ENCODE measurements around the gene METTL13.
A peak's percentile ranks its signal among the peaks of the same experiment; 100 is the strongest.
"Not testable (repeated sequence)": the region's sequence is repeated elsewhere in the genome, so short reads cannot be mapped to it uniquely, and the experiment has no call there.

METTL13 gene

DNA sequence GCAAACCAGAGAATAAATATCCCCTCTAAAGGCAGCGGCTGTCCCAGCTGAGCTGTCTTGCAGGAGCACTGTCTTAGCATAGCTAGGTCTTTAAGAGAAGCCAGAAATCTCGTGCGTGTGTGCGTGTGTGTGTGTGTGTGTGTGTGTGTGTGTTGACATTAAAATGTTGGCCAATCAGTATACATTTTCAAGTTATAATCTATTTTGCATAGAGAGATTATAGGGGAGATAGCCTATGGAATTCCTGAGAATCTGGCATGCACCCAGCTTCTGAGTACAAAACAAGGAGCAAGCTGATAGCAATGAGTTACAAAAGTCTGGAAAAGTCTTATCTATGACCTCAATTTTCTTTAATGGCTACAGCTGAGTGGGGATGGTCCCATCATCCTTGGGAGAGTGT is 17.7 kb downstream of the METTL13 start:
- DNase-seq, result no peak
- in situ Hi-C loops (cut with HindIII; ENCODE audit: low pct_ligation_motif_present, low pct_unique_long_range_greater_than_20kb, low sequenced_read_pairs), result no loop called here

DNA sequence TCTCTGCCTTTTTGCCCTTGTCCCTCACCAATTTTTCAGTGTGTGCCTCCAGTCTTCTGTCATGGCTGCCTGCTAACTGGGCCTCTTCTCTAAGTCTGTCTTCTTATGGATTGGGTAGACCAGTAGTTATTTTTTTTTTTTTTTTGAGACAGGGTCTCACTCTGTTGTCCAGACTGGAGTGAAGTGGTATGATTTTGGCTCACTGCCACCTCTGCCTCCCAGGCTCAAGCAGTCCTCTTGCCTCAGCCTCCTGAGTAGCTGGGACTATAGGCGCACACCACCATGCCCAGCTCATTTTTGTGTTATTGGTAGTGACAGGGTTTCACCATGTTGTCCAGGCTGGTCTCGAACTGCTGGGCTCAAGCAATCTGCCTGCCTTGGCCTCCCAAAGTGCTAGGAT is 18.2 kb downstream of the METTL13 start:
- in situ Hi-C loops (cut with HindIII; ENCODE audit: low pct_ligation_motif_present, low pct_unique_long_range_greater_than_20kb, low sequenced_read_pairs), result loop anchor here (25.0 kb wide), 1 partner anchor 188 kb away; no protein-coding TSS in a partner anchor
- DNase-seq, result not testable (repeated sequence)

DNA sequence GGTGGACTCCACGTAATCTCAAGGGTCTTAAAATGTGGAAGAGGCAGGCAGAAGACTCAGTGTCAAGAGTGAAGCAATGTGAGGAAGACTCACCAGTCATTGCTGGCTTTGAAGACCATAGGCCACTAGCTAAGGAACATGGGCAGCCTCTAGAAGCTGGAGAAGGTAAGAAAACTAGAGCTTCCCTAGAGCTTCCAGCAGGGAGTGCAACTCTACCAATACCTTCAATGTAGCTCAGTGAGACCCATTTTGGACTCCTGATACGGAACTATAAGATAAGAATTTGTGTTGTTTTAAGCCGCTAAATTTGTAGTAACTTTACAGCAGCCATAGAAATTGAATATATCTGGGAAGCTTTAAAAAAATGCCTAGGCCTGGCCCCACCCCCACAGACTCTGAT is 18.9 kb downstream of the METTL13 start:
- in situ Hi-C loops (cut with HindIII; ENCODE audit: low pct_ligation_motif_present, low pct_unique_long_range_greater_than_20kb, low sequenced_read_pairs), result loop anchor here (25.0 kb wide), 1 partner anchor 187 kb away; no protein-coding TSS in a partner anchor
- no peak for DNase-seq

DNA sequence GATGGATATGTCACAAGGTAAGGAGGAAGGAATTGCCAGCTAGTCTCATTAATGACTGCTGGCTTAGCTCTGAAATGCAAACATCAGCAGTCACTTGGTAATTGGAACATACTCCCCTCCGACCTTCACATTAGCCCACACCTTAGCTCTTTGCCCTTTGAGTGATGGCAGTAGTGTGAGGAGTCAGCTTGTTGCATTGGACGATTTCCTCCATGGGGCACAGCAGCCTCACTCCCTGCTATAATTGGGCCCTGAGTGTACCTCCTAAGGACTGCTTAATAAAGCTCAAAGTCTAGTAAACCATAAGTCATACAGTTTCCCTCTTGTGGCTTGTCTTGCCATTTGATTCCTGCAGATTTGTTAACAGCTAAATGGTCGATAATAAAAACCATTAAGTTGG is 19.4 kb downstream of the METTL13 start:
- no peak for DNase-seq

DNA sequence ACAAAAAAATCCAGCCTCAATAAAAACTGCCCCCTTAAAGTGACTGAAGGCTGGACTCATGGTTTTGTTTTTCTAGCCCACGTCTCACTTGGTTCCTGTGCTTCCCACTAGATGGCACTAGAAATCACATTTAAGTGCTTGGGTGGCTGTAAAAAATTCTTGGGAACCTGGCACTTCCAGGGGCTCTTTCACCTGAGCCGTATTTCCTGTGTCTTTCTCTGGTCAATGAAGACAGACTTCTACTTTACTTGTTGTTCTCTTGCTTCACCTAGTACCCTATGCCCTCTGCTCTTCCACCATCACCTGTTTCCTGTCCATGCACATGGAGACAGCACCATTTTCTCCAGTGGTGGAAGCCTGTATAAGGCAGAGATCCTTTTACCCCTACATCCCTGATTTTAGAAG is 20.0 kb downstream of the METTL13 start:
- in situ Hi-C loops (cut with HindIII; ENCODE audit: low pct_ligation_motif_present, low pct_unique_long_range_greater_than_20kb, low sequenced_read_pairs), result loop anchor here (25.0 kb wide), 1 partner anchor 186 kb away; no protein-coding TSS in a partner anchor
- peak; percentile 49 for DNase-seq

More for the DNA sequence above, 19.4 kb downstream of the METTL13 start:
- in situ Hi-C loops (cut with HindIII; ENCODE audit: low pct_ligation_motif_present, low pct_unique_long_range_greater_than_20kb, low sequenced_read_pairs), result loop anchor here (25.0 kb wide), 1 partner anchor 186 kb away; no protein-coding TSS in a partner anchor

DNA sequence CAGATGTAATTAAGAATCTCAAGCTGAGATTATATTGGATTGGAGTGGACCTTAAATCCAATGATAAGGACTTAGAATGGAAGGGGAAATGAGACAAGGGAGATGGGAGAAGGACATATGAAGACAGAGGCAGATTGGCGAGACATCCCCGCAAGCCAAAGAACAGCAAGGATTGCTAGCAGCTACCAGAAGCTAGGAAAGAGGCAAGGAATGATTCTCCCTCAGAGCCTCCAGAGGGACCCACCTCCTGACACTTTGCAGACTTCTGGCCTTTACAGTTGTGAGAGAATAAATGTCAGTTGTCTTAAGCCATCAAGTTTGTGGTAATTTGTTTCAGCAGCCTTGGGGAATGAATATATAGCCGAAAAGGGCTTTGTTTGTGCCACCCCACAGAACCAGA is 20.7 kb downstream of the METTL13 start:
- in situ Hi-C loops (cut with HindIII; ENCODE audit: low pct_ligation_motif_present, low pct_unique_long_range_greater_than_20kb, low sequenced_read_pairs), result loop anchor here (25.0 kb wide), 1 partner anchor 185 kb away; no protein-coding TSS in a partner anchor
- no peak for DNase-seq

DNA sequence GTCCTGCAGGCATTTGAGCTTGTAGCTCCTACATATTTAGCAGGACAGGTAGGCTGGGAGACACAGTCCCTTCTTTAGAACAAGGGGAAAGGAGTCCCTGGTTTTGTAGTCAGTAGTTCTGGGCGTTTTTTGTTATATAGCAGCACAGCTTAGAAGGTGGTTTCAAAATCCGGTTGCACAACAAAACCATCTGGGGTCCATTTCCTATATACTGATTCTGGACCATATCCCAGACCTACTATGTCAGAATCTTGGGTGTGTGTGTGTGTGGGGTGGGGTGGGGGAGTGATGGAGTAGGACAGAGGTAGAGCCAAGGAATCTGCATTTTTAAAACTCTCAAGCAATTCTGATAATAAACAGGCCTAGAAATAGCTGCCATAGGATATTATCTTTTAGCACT is 21.6 kb downstream of the METTL13 start:
- in situ Hi-C loops (cut with HindIII; ENCODE audit: low pct_ligation_motif_present, low pct_unique_long_range_greater_than_20kb, low sequenced_read_pairs), result loop anchor here (25.0 kb wide), 1 partner anchor 184 kb away; no protein-coding TSS in a partner anchor
- DNase-seq, result no peak

DNA sequence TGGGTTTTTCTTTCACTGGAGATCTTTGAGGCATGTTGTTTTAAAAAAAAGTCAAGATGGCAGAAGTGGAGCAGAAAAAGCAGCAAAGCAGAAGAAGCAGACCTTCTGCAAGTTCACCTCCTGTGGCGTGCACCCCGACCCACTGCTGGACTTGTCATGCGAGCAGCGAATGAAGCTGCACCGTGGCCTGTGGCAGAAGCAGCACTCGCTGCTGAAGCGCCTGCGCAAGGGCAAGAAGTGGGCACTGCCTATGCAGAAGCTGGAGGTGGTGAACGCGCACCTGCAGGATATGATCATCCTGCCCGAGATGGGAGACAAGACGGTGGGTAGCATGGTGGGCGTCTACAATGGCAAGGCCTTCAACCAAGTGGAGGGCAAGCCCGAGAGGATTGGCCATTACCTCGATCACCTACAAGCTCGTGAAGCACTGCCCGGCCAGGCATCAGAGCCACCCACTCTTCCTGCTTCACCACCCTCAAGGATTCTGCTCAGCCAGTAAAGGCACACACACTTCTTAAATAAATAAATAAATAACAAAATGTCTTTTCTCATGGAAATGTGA is 22.1 kb downstream of the METTL13 start:
- no peak for DNase-seq
- in situ Hi-C loops (cut with HindIII; ENCODE audit: low pct_ligation_motif_present, low pct_unique_long_range_greater_than_20kb, low sequenced_read_pairs), result loop anchor here (25.0 kb wide), 1 partner anchor 184 kb away; no protein-coding TSS in a partner anchor

DNA sequence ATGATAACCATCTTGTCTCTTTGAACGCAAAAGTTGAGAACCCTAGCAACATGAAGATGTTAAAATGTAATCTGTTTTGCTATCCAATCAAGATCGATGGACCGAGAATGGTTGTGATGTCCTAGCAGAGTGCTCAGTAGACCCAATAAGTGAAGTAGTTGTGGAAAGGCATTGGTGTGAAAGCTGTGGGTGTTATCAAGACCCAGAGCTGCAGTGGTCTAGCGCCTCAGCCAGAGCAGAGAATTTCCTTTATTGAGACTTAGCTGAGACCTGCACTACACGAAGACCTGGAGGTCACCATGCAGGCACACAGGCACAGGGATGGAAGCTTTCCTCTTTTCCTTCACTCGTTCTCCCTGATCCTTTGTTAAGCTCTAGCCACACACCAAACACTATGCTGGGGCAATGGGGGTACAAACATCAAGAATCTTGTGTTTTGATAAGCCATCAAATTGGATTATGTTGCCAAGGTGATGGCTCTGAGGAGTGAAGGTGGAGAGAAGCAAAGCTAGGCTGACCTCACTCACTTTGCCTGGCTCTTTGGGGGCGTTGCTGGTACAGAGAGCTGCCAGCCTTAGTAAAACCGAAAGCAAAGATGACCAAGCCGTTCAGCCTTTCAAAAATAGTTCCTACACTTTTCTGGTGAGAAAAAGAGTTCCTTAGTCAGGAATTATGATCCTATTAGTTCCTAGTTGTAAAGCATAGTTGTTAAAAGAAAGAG is 24.1 kb downstream of the METTL13 start:
- in situ Hi-C loops (cut with HindIII; ENCODE audit: low pct_ligation_motif_present, low pct_unique_long_range_greater_than_20kb, low sequenced_read_pairs), result loop anchor here (25.0 kb wide), 1 partner anchor 182 kb away; no protein-coding TSS in a partner anchor
- DNase-seq, result no peak

DNA sequence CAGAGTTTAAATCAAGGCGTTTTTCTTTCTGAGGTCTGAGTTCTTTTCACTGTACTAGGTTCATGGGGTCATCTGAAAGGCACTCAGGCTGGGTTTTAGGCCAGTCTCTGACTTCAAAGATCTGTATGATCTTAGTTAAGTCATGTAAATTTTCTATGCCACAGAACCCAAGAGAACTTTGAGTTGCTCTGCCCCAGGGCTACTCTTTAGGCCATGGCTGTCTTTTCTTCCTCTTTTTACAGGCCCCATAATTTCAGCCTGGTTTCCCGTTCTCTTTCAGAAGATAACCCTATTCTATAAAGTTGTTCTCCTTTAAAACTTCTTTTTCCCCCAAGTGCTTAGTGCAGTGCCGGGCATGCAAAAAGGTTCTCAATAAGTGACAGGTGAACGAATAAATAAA is 26.1 kb downstream of the METTL13 start:
- DNase-seq, result no peak
- in situ Hi-C loops (cut with HindIII; ENCODE audit: low pct_ligation_motif_present, low pct_unique_long_range_greater_than_20kb, low sequenced_read_pairs), result loop anchor here (25.0 kb wide), 1 partner anchor 180 kb away; no protein-coding TSS in a partner anchor

DNA sequence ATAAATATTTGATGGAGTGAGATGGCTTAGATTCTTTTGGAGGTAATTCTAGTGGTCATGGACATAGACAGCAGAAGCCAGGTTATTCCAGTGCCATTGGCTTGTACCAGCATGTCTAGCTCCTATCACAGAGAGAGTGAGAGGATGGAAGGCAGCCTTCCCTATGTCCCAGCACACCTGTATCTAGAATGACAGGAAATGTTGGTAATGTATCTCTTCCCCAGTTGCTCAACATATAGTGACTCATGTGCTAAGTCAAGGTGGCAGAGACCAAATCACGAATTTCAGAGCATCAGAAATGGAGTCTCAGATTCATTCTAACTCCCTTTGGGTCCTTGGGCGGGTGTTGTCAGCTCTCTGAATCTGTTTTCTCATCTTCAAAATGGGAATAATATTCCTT is 28.4 kb downstream of the METTL13 start:
- in situ Hi-C loops (cut with HindIII; ENCODE audit: low pct_ligation_motif_present, low pct_unique_long_range_greater_than_20kb, low sequenced_read_pairs), result loop anchor here (25.0 kb wide), 1 partner anchor 177 kb away; no protein-coding TSS in a partner anchor

DNA sequence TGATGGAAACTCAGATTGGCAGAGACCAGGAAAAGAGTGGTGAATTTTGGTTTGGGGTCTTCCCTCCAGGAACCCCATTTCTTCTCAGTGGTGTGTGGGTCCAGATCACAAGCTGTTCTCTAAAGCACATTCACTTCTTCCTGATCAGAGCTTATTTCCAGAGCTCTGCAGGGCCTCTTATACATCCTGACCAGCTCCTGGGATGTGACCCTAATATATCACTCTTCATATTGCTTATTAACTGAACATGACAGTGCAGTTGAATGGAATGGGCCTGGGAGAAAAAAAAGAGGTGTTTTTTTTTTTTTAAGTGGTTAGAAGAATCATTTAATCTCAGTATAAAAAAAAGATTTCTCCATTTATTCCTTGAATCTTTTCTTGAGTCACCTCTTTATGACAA is 30.2 kb downstream of the METTL13 start:
- in situ Hi-C loops (cut with HindIII; ENCODE audit: low pct_ligation_motif_present, low pct_unique_long_range_greater_than_20kb, low sequenced_read_pairs), result loop anchor here (25.0 kb wide), 1 partner anchor 176 kb away; no protein-coding TSS in a partner anchor

More for the DNA sequence above, 28.4 kb downstream of the METTL13 start:
- no peak for DNase-seq

DNA sequence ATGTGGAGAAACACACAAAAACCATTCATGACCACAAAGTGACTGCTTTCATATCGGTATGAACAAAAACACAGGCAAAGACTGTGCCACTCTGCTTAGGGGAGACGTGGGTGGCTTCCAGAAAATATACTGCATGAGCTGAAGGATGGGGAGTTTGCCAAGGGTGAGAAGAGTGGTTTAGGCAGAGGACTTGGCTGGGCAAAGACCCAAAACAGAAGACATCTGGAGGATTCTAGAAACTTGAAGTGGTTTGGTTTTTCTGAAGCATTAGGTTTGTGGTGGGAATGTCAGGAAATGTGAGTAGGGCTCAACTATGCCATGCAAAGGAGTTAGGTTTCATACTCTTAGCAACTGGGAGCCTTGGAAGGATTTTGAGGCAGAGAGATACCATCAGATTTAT is 33.2 kb downstream of the METTL13 start:
- no peak for DNase-seq
- in situ Hi-C loops (cut with HindIII; ENCODE audit: low pct_ligation_motif_present, low pct_unique_long_range_greater_than_20kb, low sequenced_read_pairs), result loop anchor here (25.0 kb wide), 1 partner anchor 173 kb away; no protein-coding TSS in a partner anchor

More for the DNA sequence above, 30.2 kb downstream of the METTL13 start:
- DNase-seq, result no peak

DNA sequence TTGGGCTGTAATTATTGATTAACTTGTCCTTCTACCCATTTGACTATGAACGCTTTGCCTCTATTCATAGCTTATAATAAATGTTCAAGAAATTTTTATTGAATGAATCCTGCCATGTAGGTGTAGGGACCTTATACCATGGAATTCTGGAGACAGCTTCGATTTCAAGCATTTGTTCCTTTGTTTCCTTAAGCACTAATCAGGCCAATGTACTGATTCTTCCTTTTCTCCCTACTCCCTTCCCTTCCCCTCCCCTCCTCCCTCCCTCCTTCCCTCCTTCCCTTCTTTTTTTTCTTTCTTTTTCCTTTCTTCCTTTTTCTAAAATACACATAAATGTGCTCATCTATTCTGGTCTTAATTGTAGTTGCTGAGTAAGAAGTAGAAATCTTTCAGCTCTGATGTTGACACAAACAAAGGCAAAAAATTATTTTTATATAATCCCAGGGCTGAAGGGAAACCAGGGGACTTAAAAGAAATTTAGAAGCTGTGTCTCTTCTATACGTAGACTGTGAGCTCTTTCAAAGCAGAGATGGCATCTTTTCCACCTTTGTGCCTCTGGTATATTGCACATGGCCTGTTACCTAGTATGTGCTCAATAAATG is 34.9 kb downstream of the METTL13 start:
- in situ Hi-C loops (cut with HindIII; ENCODE audit: low pct_ligation_motif_present, low pct_unique_long_range_greater_than_20kb, low sequenced_read_pairs), result loop anchor here (25.0 kb wide), 1 partner anchor 171 kb away; no protein-coding TSS in a partner anchor
- no peak for DNase-seq

DNA sequence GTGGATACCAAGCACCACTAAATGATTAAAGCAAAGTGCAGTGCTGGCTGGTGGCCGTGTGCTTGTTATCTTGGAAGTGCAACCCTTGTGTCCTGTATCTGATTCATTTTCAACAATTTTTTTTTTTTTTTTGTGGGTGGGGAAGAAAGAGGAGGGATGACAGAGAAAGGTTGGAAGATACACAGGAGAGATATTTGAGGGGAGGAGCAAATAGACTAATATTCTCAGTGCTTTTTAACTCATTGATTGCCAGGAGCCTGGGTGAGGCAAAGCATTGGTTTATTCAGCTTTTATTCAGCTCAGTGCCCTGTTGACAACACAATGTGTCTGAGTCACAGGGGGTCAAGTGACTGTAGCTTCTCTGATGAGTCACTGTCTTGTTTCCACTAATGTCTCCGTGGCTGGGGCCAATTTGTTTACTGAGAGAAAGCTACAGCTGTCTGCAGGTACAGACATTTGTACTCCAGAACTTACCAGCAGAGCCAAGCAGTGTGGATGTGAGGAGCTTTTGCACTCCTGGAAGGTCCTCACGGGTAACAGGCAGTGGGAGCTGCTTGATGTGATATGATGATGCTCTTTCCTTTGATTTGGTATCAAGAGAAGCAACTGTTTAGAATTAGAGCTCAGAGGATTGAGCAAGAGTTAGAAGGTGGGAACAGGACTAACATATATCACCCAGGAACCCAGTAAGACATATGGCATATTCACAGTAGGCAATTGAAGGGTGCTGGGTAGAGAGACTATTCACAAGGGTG is 36.2 kb downstream of the METTL13 start:
- in situ Hi-C loops (cut with HindIII; ENCODE audit: low pct_ligation_motif_present, low pct_unique_long_range_greater_than_20kb, low sequenced_read_pairs), result loop anchor here (25.0 kb wide), 1 partner anchor 170 kb away; no protein-coding TSS in a partner anchor
- DNase-seq, result peak; percentile 75

DNA sequence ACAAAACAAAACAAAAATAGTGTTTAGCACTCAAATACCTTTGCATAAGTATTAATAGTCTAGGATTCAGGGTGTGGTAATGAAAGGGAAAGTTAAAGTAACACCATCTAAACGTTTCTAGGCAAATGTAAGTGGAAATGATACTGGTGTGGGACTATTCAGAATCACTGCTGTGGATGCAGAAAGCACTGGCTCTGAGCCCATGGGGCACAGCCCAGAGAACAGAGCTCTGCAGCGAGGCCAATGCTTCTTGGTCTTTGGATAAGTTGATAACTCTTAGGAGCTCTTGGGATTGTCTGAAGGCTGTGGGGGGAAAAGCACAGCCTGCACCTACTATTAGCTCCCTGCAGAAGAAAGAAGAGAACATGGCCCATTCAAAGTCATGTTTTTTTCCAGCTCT is 38.5 kb downstream of the METTL13 start:
- in situ Hi-C loops (cut with HindIII; ENCODE audit: low pct_ligation_motif_present, low pct_unique_long_range_greater_than_20kb, low sequenced_read_pairs), result loop anchor here (25.0 kb wide), 1 partner anchor 167 kb away; no protein-coding TSS in a partner anchor
- DNase-seq, result no peak

DNA sequence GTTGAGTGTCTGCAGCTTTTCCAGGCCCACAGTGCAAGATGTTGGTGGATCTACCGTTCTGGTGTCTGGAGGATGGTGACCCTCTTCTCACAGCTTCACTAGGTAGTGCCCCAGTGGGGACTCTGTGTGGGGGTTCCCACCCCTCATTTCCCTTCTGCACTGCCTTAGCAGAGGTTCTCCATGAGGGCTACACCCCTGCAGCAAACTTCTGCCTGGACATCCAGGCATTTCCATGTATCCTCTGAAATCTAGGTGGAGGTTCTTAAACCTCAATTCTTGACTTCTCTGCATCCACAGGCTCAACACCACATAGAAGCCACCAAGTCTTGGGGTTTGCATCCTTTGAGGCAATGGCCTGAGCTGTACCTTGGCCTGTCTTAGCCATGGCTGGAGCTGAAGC is 45.5 kb downstream of the METTL13 start:
- no peak for DNase-seq
- in situ Hi-C loops (cut with HindIII; ENCODE audit: low pct_ligation_motif_present, low pct_unique_long_range_greater_than_20kb, low sequenced_read_pairs), result no loop called here

DNA sequence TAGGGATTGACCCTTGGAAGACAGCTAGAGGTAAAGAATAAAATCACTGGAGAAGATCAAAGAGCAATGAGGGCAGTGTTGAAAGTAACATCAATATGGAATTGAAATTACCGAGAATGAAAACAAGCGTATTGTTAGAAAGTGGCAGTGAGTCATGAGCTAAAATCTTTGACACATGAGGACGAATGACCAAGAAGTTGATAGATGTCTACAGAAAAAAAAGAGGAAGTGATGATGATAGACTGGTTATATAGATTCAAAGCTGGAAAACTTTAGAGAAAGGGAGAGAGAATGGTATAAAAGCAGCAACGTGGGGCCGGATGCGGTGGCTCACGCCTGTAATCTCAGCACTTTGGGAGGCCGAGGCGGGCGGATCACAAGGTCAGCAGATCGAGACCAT is 47.3 kb downstream of the METTL13 start:
- in situ Hi-C loops (cut with HindIII; ENCODE audit: low pct_ligation_motif_present, low pct_unique_long_range_greater_than_20kb, low sequenced_read_pairs), result no loop called here
- DNase-seq, result no peak
